Neural crest cell (in vitro differentiated cells): Measurements from ENCODE around the gene HERC4. TPM values are rescaled to one million over a fixed set of nuclear protein-coding genes. Genes with fewer than 3 reads are reported as not detected.
A peak's percentile ranks its signal among the peaks of the same experiment; 100 is the strongest.

ENCODE experiments used
- DNase-seq: peaks from one replicate; pipeline ENCODE4 v3.0.0; 2021; ENCODE audit warnings: low read depth, mixed read lengths, low spot score
- H3K27ac Mint-ChIP-seq: one replicate; pipeline ENCODE4 v1.8.0; 2021; ENCODE audit warnings: mild to moderate bottlenecking, mixed read lengths; ENCODE audit not compliant: unreplicated experiment
- H3K27me3 Mint-ChIP-seq: 2 replicates; pipeline ENCODE4 v1.8.0; 2021; ENCODE audit warnings: low read depth, mild to moderate bottlenecking, mixed read lengths
- H3K36me3 Mint-ChIP-seq: 2 replicates; pipeline ENCODE4 v1.8.0; 2021; ENCODE audit warnings: low read depth, mild to moderate bottlenecking, mixed read lengths
- H3K4me1 Mint-ChIP-seq: 2 replicates; pipeline ENCODE4 v1.8.0; 2021; ENCODE audit warnings: mixed read lengths
- H3K4me3 Mint-ChIP-seq: one replicate; pipeline ENCODE4 v1.8.0; 2021; ENCODE audit warnings: mild to moderate bottlenecking, mixed read lengths
- H3K9me3 Mint-ChIP-seq: 2 replicates; pipeline ENCODE4 v1.8.0; 2021; ENCODE audit warnings: mixed read lengths
- total RNA-seq: library from RNA; stranded (reverse); gene quantifications from 2 replicates; pipeline ENCODE4 v1.2.1, GENCODE V29; 2021
- TF ChIP-seq, protein P1 (sequence below): fragments of 200-600 bp; sonication (generic); conservative IDR thresholded peaks from 2 replicates; pipeline ENCODE4 v1.5.0; 2021; ENCODE audit warnings: antibody characterized with exemption, mild to moderate bottlenecking

Gene HERC4
- total RNA-seq, 1 donor from 2014 or later = 42.4 TPM

DNA sequence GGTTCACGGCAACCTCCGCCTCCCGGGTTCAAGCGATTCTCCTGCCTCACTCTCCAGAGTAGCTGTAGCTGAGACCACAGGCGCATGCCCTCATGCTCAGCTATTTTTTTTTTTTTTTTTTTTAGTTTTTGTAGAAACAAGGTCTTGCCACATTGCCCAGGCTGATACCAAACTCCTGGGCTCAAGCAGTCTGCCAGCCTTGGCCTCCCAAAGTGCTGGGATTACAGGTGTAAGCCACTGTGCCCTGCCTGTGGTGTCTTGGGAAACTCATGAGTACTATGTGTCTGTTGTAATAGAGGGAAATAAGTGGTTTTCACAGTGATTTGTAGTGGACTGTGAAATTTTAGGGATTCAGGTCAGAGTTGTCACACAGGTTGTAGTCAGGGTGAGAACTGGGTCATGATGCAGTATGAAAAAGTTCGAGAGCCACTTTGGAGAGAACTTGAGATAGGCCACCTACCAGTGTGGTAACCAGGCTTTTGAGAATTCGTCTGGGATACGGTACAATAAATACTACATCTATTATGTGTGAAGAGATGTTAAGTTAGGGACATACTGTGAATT is 160.2 kb downstream of the HERC4 start:
- no peak overlapping the region for H3K4me3 Mint-ChIP-seq
- TF ChIP-seq, protein P1, sequence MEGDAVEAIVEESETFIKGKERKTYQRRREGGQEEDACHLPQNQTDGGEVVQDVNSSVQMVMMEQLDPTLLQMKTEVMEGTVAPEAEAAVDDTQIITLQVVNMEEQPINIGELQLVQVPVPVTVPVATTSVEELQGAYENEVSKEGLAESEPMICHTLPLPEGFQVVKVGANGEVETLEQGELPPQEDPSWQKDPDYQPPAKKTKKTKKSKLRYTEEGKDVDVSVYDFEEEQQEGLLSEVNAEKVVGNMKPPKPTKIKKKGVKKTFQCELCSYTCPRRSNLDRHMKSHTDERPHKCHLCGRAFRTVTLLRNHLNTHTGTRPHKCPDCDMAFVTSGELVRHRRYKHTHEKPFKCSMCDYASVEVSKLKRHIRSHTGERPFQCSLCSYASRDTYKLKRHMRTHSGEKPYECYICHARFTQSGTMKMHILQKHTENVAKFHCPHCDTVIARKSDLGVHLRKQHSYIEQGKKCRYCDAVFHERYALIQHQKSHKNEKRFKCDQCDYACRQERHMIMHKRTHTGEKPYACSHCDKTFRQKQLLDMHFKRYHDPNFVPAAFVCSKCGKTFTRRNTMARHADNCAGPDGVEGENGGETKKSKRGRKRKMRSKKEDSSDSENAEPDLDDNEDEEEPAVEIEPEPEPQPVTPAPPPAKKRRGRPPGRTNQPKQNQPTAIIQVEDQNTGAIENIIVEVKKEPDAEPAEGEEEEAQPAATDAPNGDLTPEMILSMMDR = no peak
- H3K36me3 Mint-ChIP-seq = peaks cover 6% of the 10 kb centered on the region
- H3K9me3 Mint-ChIP-seq = no peaks in the 10 kb centered on the region
- H3K27me3 Mint-ChIP-seq = no peaks in the 10 kb centered on the region
- no peak overlapping the region for H3K27ac Mint-ChIP-seq
- H3K4me1 Mint-ChIP-seq = no peaks in the 10 kb centered on the region
- DNase-seq = no peak

DNA sequence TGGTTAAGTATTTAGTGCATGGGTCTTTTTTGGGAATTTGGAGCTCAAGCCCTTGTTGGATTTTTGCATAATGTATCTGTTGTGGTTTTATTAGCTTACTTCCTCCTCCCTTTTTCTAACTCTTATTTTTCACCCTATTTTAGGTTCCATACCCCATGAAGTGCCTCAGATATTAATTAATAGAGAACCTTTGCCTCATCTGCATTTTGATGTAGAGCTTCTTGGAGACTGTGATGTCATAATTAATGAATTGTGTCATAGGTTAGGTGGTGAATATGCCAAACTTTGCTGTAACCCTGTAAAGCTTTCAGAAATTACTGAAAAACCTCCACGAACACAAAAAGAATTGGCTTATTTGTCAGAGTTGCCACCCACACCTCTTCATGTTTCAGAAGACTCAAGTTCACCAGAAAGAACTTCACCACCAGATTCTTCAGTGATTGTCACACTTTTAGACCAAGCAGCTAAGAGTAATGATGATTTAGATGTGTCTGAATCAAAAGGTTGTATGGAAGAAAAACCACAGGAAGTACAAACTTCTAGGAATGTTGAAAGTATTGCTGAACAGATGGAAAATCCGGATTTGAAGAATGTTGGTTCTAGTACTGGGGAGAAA is 162.6 kb downstream of the HERC4 start:
- Mint-ChIP-seq H3K9me3 (no peaks in the 10 kb centered on the region), H3K27ac (no peak overlapping the region), H3K4me3 (no peak overlapping the region), H3K4me1 (no peaks in the 10 kb centered on the region), H3K36me3 (peaks cover 12% of the 10 kb centered on the region), H3K27me3 (no peaks in the 10 kb centered on the region)
- DNase-seq = no peak
- TF ChIP-seq, protein P1 = no peak

DNA sequence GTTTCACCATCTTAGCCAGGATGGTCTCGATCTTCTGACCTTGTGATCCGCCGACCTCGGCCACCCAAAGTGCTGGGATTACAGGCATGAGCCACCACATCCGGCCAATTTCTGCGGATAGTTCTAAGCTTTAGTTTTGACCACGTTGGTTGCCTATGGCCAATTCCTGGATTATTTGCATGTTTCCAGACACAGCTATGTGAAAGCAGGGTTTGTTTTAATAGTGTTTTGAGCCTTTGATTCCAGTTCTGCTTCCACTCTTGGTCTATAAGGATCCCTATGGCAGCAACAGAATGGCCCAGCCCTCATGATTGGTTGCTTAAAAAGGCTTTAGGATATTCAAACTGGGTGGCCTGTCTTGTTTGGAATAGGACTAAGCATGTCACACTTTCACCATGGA is 171.5 kb downstream of the HERC4 start:
- H3K9me3 Mint-ChIP-seq = no peaks in the 10 kb centered on the region
- H3K4me1 Mint-ChIP-seq = no peaks in the 10 kb centered on the region
- no peaks in the 10 kb centered on the region for H3K27me3 Mint-ChIP-seq
- peaks cover 15% of the 10 kb centered on the region for H3K36me3 Mint-ChIP-seq
- H3K27ac Mint-ChIP-seq = no peak overlapping the region
- no peak for DNase-seq
- no peak overlapping the region for H3K4me3 Mint-ChIP-seq
- TF ChIP-seq, protein P1 = no peak

DNA sequence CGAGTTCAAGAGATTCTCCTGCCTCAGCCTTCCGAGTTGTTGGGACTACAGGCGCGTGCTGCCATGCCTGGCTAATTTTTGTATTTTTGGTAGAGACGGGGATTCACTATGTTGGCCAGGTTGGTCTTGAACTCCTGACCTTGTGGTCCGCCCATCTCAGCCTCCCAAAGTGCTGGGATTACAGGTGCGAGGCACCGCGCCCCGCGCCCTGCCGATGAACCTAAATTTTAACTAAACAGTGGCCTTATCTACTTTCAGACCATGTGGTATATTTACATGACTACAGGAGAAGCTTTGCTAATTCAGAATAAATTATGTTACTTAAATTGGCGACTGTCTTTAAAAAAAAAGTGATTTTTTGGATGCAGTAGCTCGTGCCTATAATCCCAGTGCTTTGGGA is 181.4 kb downstream of the HERC4 start:
- peaks cover 14% of the 10 kb centered on the region for H3K36me3 Mint-ChIP-seq
- H3K27ac Mint-ChIP-seq = no peak overlapping the region
- H3K9me3 Mint-ChIP-seq = no peaks in the 10 kb centered on the region
- TF ChIP-seq, protein P1 = no peak
- peaks cover 1% of the 10 kb centered on the region for H3K4me1 Mint-ChIP-seq
- H3K4me3 Mint-ChIP-seq = no peak overlapping the region
- no peak for DNase-seq
- H3K27me3 Mint-ChIP-seq = no peaks in the 10 kb centered on the region

DNA sequence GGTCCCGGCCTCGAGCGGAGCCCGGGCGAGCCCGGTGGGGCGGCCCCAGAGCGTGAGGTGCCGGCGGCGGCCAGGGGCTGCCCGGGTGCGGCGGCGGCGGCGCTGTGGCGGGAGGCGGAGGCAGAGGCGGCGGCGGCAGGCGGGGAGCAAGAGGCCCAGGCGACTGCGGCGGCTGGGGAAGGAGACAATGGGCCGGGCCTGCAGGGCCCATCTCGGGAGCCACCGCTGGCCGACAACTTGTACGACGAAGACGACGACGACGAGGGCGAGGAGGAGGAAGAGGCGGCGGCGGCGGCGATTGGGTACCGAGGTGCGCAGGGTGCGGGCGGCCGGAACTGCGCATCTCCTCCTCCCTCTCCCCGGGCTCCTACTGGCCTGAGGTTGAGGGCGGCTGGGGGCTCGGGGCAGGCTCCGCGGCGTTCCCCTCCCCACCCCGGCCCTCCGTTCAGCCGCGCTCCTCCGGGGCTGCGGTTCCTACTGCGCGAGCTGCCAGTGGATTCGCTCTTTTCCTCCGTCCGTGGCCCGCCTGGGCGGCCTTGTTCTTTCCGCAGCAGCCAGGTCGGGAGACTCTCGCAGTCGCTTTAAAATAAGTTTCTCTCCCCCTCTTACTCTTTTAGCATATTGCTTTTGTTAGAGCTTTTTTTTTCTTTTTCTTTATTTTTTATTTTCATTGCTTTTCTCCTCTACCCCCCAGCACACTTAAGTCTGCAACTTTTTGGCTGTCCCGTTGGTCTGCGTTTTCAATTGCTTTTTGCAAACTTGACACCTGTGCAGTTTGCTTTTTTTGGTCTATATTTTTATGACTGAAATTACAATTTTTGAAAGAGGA is 190.0 kb downstream of the HERC4 start:
- peak; percentile 60 for DNase-seq
- Mint-ChIP-seq H3K27ac (peak overlapping the region; percentile 94), H3K9me3 (no peaks in the 10 kb centered on the region), H3K36me3 (peaks cover 18% of the 10 kb centered on the region), H3K4me3 (peak overlapping the region; percentile 97), H3K4me1 (peaks cover 23% of the 10 kb centered on the region), H3K27me3 (no peaks in the 10 kb centered on the region)
- TF ChIP-seq, protein P1 = no peak
